Activated naive CD4-positive, alpha-beta T cell (primary cell): ENCODE data around the gene CCNH.

Experiments used
- DNase-seq, 4 experiments: peaks; one replicate each; lab custom pipeline; 2025; lab: John Stamatoyannopoulos, UW

CCNH gene

GRCh38 chr5:87412630-87413342, at the start of gene CCNH:
TSS of gene CCNH (minus strand) at chr5:87412930. CDS start at chr5:87412794, 136 bp downstream.
- peak; percentile 84 to 93 (median 88) for DNase-seq

- no peak for DNase-seq
Measured at GRCh38 chr5:87457706-87458105, 45.0 kb upstream of the CCNH start.

- no peak for DNase-seq
Measured at GRCh38 chr5:87453801-87454200, 41.1 kb upstream of the CCNH start.

- no peak for DNase-seq
Measured at GRCh38 chr5:87452837-87453236, 40.1 kb upstream of the CCNH start.

GRCh38 chr5:87442419-87442818, 29.7 kb upstream of the CCNH start:
- no peak for DNase-seq

GRCh38 chr5:87438231-87438630, 25.5 kb upstream of the CCNH start:
- no peak for DNase-seq

- no peak for DNase-seq
Measured at GRCh38 chr5:87437724-87438123, 25.0 kb upstream of the CCNH start.

GRCh38 chr5:87435144-87435694, 22.5 kb upstream of the CCNH start:
- no peak for DNase-seq

GRCh38 chr5:87434461-87434860, 21.7 kb upstream of the CCNH start:
- DNase-seq, result no peak

GRCh38 chr5:87433945-87434344, 21.2 kb upstream of the CCNH start:
- no peak for DNase-seq

GRCh38 chr5:87432460-87432859, 19.7 kb upstream of the CCNH start:
- DNase-seq, result no peak

GRCh38 chr5:87430863-87431457, 18.2 kb upstream of the CCNH start:
- no peak for DNase-seq

GRCh38 chr5:87423755-87424154, 11.0 kb upstream of the CCNH start:
- DNase-seq, result no peak

- DNase-seq, result no peak
Measured at GRCh38 chr5:87421307-87421706, 8.6 kb upstream of the CCNH start.

- no peak for DNase-seq
Measured at GRCh38 chr5:87418506-87418905, 5.8 kb upstream of the CCNH start.

GRCh38 chr5:87413343-87413645, 564 bp upstream of the CCNH start:
- DNase-seq, result no peak

GRCh38 chr5:87411973-87412629, 629 bp downstream of the CCNH start:
- DNase-seq, result peak in 3 of 4 experiments; percentile 17 to 47 (median 38)

- DNase-seq, result no peak
Measured at GRCh38 chr5:87411586-87411972, 1.2 kb downstream of the CCNH start.

- no peak for DNase-seq
Measured at GRCh38 chr5:87410931-87411330, 1.8 kb downstream of the CCNH start.

- no peak for DNase-seq
Measured at GRCh38 chr5:87408204-87408603, 4.5 kb downstream of the CCNH start.

- DNase-seq, result no peak
Measured at GRCh38 chr5:87405472-87406155, 7.1 kb downstream of the CCNH start.

- DNase-seq, result no peak
Measured at GRCh38 chr5:87404359-87404758, 8.4 kb downstream of the CCNH start.

- DNase-seq, result no peak
Measured at GRCh38 chr5:87403899-87404298, 8.8 kb downstream of the CCNH start.
